ENCODE data around the gene PHACTR3.

The PHACTR3 gene

DNA sequence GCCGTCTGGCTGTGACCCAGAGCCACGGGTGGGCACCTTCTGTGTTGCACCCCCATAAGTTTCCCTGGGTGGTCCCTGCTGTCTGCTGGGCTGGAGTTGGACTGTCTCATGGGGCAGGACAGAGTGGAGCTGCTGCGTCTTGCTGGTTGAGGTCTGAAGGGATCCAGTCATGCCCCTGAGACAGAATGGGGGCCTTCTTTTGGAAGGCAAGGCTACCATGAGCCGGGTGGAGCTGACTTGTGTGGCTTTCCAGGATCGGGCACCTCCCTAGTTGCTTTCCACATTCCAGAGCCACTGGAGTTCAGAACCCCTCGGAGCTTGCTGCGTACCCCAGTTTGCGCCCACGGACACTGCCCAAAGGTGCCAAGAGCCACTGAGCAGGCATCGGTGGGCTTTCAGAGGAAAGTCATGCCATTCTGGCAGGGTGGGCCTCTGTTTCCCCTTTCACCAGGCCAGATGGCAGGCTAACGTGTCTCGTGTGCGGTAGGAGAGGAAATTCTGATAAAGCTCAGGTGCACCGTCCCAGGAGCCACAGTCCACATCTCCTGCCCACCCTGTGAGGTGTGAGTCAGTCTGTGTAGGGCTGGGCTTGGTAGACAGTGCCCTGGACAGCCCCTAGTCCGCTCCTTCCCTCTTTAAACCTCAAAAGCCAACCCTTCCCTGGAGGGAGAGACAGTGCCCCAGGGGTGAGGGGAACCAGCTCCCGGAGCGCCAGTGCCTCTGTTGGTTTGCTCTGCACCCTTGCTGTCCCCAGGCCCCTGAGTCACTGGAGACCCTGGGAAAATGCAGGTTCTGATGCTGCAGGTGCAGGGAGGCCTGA is 203.8 kb downstream of the PHACTR3 start:
- no peak for DNase-seq

DNA sequence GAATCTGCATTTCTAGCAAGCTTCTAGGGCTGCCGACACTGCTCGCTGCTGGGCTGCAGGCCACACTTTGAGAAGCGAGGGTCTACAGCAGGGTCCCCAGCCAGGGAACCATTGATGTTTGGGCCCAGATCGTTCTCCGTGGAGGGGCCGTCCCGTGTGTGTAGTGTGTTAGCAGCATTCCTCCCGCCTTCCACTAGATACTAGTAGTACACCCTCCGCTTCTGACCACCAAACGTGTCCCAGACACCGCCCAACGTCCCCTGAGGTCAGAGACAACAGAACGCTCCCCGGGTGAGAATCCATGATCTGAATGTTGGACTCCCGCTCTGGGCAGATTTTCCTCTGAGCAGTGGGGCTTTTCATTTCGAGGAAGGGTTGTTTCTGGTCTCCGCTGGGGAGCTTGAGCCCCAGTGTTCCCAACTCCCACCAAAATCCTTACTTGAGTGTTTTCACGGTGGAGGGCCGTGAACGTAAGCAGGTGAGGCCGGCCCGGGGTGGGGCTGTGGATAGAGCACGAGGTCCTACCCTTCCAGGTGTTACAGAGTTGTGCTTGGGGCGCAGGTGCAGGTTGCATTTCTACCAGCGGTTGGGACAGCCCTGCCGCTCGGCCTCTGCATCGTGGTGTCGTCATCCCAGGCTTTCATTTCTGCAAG is 204.5 kb downstream of the PHACTR3 start:
- DNase-seq: no peak

DNA sequence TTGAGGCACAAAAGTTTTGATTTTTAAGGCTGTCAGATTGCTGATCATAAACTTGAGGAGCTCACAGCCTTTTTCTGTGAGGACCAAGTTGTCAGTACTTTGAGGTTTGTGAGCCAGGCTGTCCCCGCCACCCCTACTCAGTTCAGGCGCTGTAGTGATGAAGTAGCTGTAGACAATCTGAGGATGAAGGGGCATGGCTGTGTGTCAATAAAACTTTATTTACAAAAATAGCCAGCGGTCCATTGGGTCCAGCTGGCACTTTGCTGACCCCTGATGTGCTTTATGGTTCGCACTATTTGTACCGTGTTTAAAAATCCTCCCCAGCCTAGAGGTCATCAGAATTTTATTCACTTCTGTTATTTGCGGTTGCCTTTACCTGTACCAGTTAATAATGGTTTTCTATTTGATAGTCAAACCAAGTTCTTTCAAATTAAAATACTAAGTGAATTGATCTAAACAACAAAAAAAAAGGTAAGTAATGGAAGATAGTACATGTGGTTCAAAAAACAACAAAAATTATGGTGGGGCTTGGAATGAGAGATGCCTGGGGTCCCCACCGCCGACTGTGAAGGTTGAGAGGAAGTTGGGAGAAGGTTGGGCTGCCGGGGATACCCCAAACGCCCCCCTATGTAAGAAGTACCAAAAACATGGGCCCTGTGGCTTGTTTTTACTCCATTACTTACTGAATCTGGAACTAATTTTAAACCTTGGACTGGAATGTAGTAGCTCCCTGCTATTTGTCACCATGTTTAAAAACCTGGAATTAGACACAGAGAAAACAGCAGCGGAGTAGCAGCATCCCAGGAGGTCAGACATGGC is 205.5 kb downstream of the PHACTR3 start:
- no peak for DNase-seq

DNA sequence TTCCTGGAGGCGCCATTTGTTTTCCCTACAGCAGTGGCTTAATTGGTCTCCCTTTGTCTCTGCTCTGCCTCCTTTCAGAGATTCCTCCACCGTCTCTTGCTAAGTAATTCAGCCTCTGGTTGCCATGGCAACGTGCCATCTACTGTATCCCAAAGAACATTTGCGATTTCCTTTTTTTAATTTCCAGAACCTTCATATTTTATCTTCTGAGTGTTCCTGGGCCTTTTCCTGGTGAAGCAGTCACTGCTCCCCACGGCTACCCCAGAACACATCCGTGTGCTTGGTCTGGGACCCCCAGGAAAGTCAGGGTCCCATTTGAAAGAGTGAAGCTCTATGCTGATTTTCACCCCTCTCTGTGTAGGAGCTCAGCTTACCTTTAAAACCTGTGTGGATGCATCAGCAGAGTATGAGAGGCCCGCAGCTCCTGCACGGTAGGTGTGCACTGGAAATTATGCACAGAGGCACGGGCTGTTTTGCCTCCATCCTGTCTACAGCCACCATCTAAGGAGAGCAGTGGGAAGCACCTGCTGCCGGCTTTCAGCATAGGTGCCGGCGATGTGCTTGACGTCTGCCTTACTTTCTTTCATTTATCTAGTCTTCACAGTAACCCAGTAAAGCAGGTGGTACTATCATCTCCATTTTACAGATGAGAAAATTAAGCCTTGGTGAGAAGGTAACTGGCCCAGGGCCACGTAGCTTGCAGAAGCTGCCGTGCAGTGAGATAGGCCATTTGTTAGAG is 206.3 kb downstream of the PHACTR3 start:
- DNase-seq: peak; percentile 78

DNA sequence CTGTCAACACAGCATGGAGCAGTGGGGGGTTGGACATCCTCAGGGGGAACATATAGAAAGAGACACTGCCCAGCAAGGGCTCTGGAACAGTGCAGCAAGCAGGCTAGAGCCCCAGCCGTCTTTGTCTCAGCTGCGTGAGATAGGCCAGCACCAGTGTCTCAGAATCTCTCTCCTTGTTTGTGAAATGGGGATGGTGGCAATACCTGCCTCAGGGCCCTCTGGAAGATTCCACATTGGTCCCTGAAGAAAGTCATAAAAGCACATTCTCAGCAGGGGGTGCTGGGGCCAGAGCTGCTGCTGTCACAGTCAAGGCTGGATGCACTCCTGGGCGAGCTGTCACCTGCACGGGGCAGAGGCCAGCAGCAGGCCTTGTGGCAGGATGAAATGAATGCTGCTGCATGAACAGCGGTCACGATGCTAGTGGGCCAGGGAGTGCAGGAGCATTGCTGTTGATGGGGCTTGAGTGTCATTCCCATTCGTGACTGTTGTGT is 207.4 kb downstream of the PHACTR3 start:
- no peak for DNase-seq

DNA sequence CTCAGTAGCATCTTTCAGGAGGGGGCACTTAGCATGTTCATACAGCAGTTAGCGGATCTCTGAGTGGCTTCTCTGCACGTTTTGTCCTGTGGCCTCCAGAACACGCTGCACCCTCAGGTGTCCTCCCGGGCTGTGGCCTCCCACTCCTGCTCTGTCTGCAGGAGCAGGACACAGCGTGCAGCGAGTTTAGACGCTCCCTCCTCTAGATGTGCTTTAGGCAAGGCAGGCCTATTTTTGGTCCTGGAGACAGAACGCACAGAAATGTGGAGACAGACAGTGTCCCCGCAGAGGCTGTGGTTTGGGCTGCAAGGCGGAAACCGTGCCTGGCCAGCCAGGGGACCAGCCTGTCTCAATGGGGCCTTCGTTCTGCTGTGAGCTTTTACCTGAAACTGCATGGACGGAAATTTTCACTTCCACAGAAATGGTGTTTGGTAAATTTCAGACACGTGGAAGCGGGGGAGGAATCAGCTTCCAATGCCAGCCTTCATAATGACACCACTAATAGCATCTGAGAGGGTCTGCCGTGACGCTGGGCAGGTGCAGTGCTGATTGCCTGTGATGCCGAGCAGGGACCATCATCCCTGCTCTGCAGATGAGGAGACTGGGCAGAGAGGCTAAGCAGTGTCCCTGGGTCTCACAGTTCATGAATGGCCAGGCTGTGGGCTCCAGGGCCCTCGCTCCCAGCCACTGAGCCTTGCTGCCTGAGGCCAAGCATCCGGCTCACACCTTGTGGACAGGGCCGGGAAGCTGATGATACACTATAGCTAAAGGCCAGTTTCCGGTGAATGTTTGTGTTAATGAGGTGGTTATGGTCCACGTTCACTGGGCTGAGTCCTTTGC is 208.2 kb downstream of the PHACTR3 start:
- no peak for DNase-seq

DNA sequence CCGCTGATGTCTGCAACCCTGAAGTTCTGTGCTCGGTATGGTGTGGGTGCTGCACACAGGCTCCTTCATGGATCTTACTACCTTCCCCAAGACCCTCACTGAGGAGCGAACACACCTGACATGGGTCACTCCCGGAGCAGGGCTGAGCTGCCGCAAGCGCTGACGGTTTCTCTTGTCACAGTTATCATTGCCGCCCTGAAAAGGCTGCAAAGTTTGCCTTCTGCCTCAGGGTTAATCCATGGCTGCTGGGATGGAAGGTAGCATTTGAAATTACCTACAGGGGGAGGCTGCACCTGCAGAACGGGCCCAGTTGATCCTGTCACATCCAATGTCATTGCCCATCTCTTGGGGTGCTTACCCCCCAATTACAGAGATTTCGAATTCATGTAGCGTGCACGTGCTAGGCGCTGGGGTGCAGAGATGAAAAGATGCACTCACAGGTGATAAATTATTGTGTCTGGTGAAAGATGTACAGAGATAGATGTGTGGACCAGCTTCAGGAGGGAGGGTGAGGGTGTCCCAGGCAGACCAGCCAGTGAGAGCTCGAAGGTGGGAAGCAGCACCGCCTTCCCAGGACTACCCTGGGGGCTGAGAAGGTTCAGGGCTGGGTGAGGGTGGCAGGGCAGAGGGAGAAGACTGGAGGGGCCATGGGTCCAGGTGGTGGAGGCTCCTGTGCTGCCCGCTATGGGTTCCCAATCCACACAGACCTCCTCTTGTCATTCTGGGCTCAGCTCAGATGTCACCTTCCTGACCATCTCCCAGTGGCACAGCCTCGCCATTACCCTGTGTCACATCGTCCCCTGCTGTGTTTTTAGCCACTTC is 209.0 kb downstream of the PHACTR3 start:
- no peak for DNase-seq

DNA sequence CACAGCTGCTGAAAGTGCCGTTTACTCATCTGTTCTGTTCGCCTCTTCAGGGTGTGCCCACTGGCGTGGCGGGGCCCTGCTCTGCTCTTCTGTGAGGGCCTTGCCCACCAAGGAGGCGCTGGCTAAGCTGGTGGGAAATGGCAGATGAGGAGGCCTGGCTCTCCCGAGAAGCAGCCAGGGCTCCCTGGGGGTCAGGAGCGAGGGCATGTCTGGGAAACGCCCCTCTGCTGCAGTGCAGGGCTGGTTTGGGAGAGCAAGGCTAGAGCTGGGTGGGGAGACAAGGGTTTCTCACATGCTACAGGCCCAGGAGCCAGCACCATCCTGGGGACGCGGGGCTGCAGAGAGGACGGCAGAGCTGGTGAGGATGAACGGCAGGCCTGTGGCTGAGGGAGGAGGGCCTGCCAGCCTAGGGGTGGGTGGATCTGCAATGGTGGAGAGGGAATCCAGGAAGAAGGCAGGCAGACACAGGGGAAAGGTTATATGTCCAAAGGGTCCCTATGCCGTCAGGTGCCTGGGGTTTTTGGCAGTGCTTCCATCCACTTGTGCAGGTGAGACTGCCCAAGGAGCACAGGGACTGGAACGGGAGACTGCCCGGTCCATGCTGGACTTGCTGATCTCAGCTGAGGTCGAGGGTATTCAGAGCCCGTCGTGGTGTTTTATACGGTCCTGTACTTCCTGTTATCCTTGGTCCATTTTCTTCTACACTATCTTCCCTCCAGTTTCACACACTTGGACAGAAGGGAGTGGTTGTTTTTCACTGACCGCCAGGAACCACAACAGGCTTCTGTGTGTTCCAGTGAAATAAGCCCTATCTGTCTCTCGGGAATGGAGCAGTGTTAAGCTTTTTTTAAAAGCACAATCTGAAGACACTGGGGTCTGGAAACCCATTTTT is 209.9 kb downstream of the PHACTR3 start:
- DNase-seq: no peak

DNA sequence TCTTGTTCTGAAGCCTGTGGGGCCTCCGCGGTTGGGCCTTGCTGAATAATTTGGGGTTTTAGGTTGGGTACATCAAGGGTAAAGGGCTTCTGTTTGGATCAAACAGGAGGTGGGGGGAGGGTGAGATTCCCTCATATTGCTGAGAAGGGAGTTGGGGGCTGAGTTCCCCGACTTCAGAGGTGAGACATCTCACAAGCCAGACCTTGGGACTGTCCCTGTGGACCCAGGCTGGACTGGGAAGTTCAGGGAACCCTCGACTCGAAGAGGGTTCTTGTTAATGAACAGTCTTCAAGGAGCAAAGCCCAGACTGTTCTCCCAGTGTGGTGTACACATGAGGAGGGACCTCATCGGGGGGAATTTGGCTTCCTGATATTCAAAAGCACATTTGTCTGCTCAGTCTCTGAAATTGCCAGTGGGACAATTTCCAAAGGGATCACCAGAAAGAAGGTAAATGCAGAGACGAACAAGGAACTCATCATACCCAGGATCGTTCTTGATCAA is 210.6 kb downstream of the PHACTR3 start:
- no peak for DNase-seq

DNA sequence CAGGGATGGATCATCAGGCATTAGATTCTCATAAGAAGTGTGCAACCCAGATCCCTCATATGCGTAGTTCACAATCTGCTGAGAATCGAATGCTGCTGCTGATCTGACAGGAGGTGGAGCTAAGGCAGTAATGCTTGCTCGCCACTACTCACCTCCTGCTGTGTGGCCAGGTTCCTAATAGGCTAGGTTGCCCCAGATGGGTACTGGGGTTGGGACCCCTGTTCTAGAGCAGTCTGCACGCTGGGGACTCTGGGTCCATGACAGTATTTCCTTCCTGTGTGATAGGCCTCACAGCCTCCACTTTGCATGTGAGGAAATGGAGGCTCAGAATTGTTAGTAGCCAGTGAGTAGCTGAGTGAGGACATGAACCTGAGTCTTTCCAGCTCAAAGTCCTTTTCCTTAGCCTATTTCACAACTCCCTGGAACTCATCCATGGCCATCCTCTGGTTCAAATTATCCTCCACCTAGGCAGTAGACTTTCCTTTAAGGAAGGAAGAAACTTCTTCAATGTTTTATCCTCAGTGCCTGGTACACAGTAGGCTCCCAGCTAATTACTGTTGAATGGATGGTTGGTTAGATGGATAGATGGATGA is 211.9 kb downstream of the PHACTR3 start:
- no peak for DNase-seq

DNA sequence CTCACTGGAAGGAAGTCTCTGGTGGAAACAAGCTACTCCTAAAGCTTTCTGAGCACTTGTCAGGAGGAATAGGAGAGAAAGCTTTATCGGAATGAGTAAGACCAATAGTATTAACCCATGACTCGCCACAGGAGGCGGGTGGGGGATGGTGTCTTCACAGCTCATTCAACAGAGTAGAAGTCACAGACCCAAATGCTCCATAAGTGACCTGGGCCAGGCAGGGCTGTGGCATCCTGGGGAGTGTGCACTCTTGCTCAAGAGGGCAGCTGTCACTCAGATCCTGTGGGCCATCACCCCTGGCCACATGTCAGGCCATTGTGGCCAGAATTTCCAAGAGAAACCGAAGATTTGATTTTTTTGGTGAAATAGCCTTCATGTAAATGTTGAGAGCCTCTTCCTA is 213.1 kb downstream of the PHACTR3 start:
- DNase-seq: no peak

DNA sequence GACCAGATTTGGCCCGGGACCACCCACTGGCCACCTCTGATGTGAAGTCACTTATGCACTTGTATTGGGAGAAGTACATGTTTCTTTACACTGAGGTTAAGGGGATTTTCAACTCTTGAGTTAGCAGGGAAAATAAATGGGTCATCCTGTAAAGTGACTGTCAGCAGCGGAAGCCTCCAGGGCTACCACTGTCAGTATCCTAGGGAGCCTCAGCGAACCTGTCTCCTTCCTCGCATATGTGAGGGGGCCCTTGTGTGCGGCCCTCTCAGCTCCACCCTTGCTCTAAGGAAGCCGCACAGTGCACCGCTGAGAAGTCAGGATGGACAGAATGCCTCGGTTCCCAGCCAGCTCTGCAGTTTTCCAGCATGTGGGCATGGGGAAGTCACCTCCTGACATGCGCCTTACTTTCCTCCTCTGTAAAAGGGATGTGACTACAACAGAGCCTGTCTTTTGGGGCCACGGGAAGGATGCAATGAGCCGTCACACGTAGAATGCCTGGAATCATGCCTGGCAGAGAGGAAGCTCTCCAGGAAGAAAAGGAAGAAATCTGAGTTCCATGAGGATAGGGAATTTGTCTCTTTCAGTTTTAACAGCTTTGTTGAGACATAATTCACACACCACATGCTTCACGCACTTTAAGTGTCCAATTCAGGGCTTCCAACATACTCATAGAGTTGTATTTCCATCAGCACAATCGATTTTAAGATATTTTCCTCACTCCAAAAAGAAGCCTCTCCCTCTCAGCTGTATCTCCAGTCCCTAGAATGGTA is 213.7 kb downstream of the PHACTR3 start:
- DNase-seq: no peak

DNA sequence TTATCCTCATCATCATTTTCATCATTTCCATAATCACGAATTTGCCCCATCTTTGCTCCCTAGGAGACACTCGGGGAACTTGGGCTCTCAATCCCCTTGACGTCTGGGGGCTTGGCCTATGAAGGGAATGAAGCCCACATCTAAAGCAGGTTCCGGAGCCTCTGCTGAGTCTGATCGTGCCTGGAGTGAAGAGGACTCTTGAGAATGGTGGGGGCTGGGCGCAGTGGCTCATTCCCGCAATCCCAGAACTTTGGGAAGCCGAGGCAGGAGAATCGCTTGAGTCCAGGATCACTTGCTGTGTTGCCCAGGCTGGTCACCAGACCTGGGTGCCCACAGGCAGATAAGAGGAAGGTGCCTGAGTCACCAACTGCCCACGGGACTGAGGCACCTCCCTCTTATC is 214.6 kb downstream of the PHACTR3 start:
- no peak for DNase-seq

DNA sequence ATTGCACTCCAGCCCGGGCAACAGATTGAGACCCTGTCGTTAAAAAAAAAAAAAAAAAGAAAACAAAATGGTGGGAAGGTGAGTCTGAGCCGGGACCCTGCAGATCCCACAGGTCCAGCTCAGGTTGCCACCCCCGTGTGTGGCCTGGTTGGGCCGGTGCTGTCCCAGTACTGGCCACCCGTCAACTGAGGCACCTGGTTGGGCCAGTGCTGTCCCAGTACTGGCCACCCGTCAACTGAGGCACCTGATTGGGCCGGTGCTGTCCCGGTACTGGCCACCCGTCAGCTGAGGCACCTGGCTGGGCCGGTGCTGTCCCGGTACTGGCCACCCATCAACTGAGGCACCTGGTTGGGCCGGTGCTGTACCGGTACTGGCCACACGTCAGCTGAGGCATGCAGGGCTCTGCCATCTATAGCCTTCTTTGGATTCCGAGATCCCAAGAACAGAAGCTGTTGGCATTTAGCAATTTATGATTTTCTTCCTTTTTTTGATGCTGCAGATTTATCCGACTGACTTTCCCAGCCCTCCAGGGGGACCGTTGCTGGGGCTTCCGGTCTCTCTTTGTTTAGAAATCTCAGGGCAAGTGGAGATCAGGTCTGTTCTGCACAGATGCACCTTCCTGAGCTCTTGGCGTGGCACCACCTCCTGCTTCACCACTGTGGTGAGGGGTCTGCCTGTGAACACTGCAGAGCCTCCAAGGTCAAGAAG is 215.3 kb downstream of the PHACTR3 start:
- DNase-seq: no peak

DNA sequence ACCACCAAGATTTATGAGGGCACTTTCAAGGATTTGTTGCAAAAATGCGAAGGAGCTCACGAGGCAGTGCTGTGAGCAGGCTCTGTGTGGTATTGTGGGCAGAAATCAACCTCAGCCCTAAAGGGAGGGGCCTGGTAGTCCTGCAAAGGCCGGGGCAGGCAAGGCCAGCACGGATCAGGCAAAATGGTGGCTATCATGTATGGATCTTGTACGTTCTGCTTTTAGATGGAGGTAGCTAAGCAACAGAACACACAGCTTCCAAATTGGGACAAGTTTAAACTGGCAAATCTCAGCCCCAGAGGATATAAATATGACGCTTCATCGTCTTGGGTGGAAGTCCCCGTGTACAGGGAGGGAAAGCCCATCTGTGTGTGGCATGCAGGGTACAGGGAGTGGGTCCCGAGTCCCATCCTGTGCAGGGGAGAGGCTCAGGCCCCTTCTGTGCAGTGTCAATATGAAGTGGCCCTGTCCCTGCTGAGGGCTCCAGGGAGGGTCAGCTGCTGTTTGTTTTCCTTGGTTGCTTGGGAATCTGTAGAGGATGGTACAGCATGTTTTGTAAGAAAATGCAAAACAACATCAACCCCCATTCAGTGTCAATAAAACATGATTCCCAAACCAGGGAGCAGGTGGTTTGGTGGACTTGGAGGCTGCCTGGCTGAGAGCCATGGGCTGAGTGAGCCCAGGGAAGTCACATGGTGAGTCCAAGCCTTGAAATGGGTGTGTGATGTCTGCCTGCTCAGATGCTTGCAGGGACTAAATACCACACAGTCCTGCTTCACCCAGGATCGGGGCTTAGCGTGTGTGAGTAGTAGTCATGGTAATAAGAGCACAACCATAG is 216.1 kb downstream of the PHACTR3 start:
- peak; percentile 68 for DNase-seq

DNA sequence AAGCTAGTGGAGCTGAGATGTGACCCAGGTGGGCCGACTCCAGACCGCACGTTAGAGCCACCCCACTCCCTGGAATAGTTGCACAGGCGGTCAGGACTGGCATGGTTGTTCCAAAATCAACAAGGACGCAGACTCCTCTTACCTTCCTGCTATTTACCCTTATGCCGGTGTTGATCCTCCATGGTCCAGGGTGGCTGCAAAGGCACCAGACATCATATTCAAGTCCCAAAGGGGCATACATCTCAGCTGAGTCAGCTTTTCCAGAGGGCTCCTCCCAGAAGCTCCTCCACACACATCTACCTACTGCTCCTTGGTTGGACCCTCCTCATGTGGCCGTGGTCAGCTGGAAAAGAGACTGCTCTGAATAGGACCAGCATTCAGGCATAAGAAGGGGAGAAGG is 216.9 kb downstream of the PHACTR3 start:
- DNase-seq: no peak

DNA sequence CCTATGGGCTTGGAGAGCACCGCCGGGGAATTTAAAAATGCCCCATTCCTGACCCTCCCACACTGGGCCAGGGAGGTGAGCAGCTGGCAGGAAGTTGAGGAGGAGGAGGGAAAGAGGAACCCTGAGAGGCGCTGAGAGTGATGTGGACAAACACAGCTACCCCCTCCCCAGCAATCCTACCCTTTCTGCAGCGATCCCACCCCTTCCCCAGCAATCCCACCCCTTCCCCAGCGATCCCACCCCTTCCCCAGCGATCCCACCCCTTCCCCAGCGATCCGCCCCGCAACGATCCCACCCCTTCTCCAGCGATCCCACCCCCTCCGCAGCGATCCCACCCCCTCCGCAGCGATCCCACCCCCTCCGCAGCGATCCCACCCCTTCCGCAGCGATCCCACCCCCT is 217.4 kb downstream of the PHACTR3 start:
- no peak for DNase-seq

Data from COR-L47 (cell line).